ENCODE measurements around the gene ARHGAP22. TPM values are rescaled to one million over a fixed set of nuclear protein-coding genes. Genes with fewer than 3 reads are reported as not detected.

ARHGAP22 gene
- total RNA-seq, 2 experiments from 2014 or later = not detected

DNA sequence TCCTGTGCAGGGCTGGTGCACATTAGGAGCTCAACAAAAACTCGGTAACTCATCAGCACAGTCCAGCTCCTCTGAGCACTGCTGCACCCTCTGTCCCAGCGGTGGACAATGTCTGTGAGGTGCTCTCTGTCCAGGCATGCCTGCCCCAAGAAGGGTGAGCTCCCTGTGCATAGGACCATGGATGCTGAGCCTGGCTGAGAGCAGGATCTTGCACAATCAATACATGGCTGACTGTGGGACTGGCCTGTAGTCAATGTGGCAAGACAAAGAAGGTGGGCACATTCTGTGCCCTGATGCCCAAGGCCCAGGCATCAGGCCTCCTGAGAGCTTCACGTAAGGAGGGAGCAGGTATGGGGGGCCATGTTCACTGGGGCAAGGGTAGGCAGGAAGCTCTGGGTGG lies 17.1 kb downstream of the ARHGAP22 start:
- TF ChIP-seq, protein P1, sequence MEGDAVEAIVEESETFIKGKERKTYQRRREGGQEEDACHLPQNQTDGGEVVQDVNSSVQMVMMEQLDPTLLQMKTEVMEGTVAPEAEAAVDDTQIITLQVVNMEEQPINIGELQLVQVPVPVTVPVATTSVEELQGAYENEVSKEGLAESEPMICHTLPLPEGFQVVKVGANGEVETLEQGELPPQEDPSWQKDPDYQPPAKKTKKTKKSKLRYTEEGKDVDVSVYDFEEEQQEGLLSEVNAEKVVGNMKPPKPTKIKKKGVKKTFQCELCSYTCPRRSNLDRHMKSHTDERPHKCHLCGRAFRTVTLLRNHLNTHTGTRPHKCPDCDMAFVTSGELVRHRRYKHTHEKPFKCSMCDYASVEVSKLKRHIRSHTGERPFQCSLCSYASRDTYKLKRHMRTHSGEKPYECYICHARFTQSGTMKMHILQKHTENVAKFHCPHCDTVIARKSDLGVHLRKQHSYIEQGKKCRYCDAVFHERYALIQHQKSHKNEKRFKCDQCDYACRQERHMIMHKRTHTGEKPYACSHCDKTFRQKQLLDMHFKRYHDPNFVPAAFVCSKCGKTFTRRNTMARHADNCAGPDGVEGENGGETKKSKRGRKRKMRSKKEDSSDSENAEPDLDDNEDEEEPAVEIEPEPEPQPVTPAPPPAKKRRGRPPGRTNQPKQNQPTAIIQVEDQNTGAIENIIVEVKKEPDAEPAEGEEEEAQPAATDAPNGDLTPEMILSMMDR (IDR thresholded peaks at IDR 0.05) = no peak
- Mint-ChIP-seq H3K27me3 (peaks cover 5% of the 10 kb centered on the region), H3K4me1 (ENCODE audit: low read depth) (no peaks in the 10 kb centered on the region), H3K4me3 (no peak overlapping the region), H3K27ac (no peak overlapping the region), H3K9me3 (peaks cover 3% of the 10 kb centered on the region), H3K36me3 (ENCODE audit: low read depth) (no peaks in the 10 kb centered on the region)
- intact Hi-C loops (cut with DNase I, micrococcal nuclease) = no loop called here
- Histone ChIP-seq H3K4me1 (ENCODE audit: insufficient read depth, low read length) (no peaks in the 10 kb centered on the region), H3K9me3 (ENCODE audit: control insufficient read depth in 1 of 2, insufficient read depth in 1 of 2, low read length in 2 of 2) (peaks cover 0 to 13% of the 10 kb centered on the region in 2 experiments), H3K36me3 (ENCODE audit: insufficient read depth, low read length) (no peaks in the 10 kb centered on the region), H3K27me3 (ENCODE audit: control insufficient read depth in 1 of 2, insufficient read depth in 2 of 2, low read length in 2 of 2) (no peaks in the 10 kb centered on the region), H3K4me3 (ENCODE audit: low read length) (no peak overlapping the region), H3K27ac (ENCODE audit: low read depth in 1 of 2, low read length in 2 of 2) (no peak overlapping the region)
- no peak for DNase-seq
- no peak for ATAC-seq (ENCODE audit: poor library complexity)
- POLR2A ChIA-PET = no interaction called here
- CTCF ChIA-PET = no interaction called here

- H3K27me3 Mint-ChIP-seq = peaks cover 5% of the 10 kb centered on the region
- POLR2A ChIA-PET = no interaction called here
- no peak overlapping the region for H3K27ac Mint-ChIP-seq
- H3K9me3 Mint-ChIP-seq = peaks cover 3% of the 10 kb centered on the region
- Histone ChIP-seq H3K4me1 (ENCODE audit: insufficient read depth, low read length) (no peaks in the 10 kb centered on the region), H3K9me3 (ENCODE audit: control insufficient read depth in 1 of 2, insufficient read depth in 1 of 2, low read length in 2 of 2) (peaks cover 0 to 13% of the 10 kb centered on the region in 2 experiments), H3K4me3 (ENCODE audit: low read length) (no peak overlapping the region), H3K27me3 (ENCODE audit: control insufficient read depth in 1 of 2, insufficient read depth in 2 of 2, low read length in 2 of 2) (no peaks in the 10 kb centered on the region), H3K36me3 (ENCODE audit: insufficient read depth, low read length) (no peaks in the 10 kb centered on the region), H3K27ac (ENCODE audit: low read depth in 1 of 2, low read length in 2 of 2) (no peak overlapping the region)
- ATAC-seq (ENCODE audit: poor library complexity) (no peak), DNase-seq (no peak)
- H3K4me1 Mint-ChIP-seq (ENCODE audit: low read depth) = no peaks in the 10 kb centered on the region
- CTCF ChIA-PET = no interaction called here
- no peaks in the 10 kb centered on the region for H3K36me3 Mint-ChIP-seq (ENCODE audit: low read depth)
- TF ChIP-seq, protein P1 (IDR thresholded peaks at IDR 0.05) = no peak
- no peak overlapping the region for H3K4me3 Mint-ChIP-seq
- intact Hi-C loops (cut with DNase I, micrococcal nuclease) = no loop called here
These were observed 17.8 kb downstream of the ARHGAP22 start for GRCh38 chr10:48587101-48587500.

DNA sequence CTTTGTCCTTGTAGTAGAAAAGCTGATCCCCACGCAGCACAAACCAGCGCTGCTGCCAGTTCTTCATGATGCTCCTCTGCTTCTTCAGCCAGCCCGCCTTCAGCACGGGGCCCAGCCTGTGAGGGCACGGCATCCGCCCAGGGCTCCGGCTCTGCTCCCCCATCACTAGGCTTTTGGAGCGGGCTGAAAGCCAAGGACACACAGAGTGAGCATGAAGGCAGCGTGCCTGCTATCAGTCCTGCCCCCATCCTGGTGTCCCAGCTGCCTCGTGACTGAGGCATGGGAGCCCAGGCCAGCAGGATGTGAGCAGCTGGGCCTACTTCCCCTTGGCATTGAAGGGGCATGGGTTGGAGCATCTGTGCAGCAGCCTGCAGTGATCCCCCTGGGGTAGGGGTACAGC lies 21.9 kb downstream of the ARHGAP22 start:
- no peak overlapping the region for H3K27ac Mint-ChIP-seq
- peaks cover 3% of the 10 kb centered on the region for H3K9me3 Mint-ChIP-seq
- ChIA-PET POLR2A (no interaction called here), CTCF (no interaction called here)
- no peaks in the 10 kb centered on the region for H3K36me3 ChIP-seq (ENCODE audit: insufficient read depth, low read length)
- TF ChIP-seq, protein P1 (IDR thresholded peaks at IDR 0.05) = no peak
- H3K4me3 ChIP-seq (ENCODE audit: low read length) = no peak overlapping the region
- no peaks in the 10 kb centered on the region for H3K4me1 Mint-ChIP-seq (ENCODE audit: low read depth)
- intact Hi-C loops (cut with DNase I, micrococcal nuclease) = no loop called here
- no peaks in the 10 kb centered on the region for H3K36me3 Mint-ChIP-seq (ENCODE audit: low read depth)
- ATAC-seq (ENCODE audit: poor library complexity) (no peak), DNase-seq (no peak)
- no peak overlapping the region for H3K4me3 Mint-ChIP-seq
- peaks cover 0 to 13% of the 10 kb centered on the region in 2 experiments for H3K9me3 ChIP-seq (ENCODE audit: control insufficient read depth in 1 of 2, insufficient read depth in 1 of 2, low read length in 2 of 2)
- peaks cover 20% of the 10 kb centered on the region for H3K27me3 Mint-ChIP-seq
- H3K4me1 ChIP-seq (ENCODE audit: insufficient read depth, low read length) = no peaks in the 10 kb centered on the region
- no peak overlapping the region for H3K27ac ChIP-seq (ENCODE audit: low read depth in 1 of 2, low read length in 2 of 2)
- H3K27me3 ChIP-seq (ENCODE audit: control insufficient read depth in 1 of 2, insufficient read depth in 2 of 2, low read length in 2 of 2) = no peaks in the 10 kb centered on the region
